ENCODE results near the gene NCAN.

GRCh38 chr19:19226204-19226603 lies 14.4 kb downstream of the NCAN start:
- TF ChIP-seq POLR2A (IDR thresholded peaks at IDR 0.05) = no peak
- TF ChIP-seq CTCF (IDR thresholded peaks at IDR 0.05) = no peak
